Skin of body (tissue), 2 donors: ENCODE data around the gene CRABP1. TPM values are rescaled to one million over a fixed set of nuclear protein-coding genes. Genes with fewer than 3 reads are reported as not detected.

ENCODE experiments used
- DNase-seq: peaks from one replicate; lab custom pipeline; 2025; lab: John Stamatoyannopoulos, UW
- total RNA-seq: library from RNA; depleted of rRNA; stranded (reverse); fragments of >200 nt; gene quantifications from one replicate; pipeline ENCODE4 v1.2.3, GENCODE V29; 2014

Gene CRABP1
- total RNA-seq, 1 donor from 2014 or later = 9.0 TPM

DNA sequence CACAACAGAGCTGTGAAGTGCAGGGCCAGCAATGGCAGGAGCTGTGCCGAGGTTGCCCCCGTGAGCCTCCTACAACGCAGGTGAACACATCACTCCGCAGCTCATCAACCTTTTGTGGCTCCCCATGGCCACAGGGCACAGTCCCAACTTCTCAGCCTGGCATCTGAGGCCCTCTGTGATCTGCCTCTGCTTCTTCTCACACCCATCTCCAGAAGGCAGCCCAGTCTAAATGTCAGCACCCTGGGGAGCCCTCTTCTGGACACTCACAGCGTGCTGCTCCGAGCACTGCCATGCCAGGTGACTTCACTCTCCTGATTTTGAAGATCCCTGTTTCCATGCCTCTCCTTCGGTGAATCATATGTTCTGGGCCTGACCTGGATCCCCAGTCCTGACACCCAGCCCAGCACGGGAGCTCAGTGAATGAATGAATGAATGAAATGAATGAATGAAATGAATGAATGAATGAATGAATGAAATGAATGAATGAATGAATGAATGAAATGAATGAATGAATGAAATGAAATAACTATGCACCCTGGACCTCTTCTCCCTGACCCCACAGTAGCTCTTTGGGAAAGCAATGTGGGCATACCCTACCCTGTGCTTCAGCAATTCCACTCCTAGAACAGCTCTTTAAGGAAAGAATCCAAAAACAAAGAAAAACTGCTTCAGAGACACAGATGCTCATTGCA is 22.9 kb upstream of the CRABP1 start:
- DNase-seq = no peak

DNA sequence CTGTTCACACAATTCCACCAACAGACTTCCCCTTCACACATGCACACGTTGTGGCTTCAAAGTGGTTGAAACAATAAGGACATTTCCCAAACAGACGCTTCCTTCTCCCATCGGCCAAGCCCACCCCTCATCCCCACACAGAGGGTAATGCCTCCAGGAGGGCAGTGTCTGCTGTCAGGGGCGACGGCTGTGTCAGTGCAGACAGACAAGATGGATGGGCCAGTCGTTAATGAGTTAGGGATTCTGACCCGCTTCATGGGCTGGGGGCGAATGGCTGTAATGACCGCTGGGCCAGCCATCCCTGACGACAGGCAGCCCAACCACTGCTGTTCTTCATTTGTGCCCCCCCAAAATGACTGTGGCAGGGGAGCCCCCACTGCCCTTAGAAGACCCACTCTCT is 20.6 kb upstream of the CRABP1 start:
- no peak for DNase-seq

DNA sequence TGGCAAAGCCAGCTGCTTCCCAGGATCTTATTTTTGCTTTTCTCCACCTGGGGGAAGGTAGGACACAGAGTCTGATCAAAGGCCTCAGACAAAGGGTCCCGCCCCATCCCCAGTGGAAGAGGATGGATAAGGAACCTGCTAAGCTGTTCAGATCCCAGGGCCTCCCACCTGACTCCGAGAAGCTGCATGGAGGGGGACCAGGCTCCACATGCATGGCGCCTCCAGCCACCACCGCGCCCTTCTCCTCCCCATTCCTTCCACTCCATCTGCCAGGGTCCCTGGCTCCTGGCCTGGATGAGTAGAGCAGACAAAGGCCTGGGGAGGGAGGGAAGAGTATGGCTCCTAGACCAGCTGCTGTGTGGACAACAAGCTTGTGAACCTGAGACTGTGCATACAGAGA is 20.0 kb upstream of the CRABP1 start:
- DNase-seq = no peak

DNA sequence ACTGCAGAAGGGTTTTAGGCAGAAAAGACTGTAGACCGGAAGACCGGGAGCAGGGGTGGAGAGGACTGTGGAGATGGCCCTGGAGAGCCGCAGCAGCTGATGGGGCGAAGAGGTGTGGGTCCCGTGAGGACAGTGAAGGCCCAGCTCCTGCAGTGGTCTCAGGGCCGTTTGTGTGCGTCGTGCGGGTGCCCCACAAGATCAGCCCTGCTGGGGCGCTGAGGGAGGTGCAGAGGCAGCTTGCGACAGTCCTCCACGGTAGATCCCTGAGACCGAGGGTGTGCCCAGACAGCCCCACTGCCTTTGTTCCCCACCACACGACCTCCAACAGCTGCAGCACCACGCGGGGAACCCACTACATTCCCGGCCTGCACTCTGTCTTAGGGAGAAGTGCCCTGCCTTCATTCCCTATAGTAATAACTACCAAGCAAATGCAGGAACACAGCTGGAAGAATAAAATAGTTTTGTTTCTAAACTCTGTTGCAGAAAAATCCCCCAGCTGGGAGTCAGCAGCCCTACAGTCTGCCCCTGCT is 19.0 kb upstream of the CRABP1 start:
- no peak for DNase-seq

DNA sequence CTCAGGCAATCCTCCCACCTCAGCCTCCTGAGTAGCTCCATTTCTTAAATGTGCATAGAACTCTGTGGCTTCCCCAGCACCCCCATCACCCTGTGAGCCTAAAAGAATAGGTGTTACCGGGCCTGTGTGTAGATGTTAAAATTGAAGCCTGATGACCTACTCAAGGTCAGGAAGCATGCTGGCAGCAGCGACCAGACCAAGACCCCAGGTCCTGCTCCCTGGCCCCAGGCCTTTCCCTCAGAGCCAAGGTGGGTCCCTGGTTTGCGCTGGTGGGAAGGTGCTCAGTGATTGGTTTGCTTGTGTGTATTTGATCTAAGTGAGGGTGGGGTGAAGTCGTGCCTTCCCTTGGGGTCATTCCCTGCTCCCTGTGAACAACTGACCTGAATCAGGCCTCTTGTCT is 18.4 kb upstream of the CRABP1 start:
- no peak for DNase-seq

DNA sequence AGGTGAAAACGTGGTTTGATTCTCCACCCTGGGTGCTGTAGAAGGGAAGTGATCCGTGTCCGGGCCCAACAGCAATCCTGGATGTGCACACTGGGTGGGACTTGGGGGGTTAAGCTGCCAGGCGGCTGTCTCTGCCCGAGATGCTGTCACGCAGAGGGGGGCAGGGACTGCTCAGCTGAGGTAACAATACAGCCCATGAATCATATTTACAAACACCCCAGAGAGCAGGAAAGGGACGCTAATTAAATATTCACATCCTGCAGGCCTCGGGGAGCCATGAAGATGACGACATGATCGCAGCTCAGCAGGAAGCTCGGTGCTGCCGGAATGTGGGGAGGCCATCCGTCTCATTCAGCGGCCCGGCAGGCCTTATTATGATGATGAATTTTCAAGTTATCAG is 17.9 kb upstream of the CRABP1 start:
- DNase-seq = peak; percentile 72

DNA sequence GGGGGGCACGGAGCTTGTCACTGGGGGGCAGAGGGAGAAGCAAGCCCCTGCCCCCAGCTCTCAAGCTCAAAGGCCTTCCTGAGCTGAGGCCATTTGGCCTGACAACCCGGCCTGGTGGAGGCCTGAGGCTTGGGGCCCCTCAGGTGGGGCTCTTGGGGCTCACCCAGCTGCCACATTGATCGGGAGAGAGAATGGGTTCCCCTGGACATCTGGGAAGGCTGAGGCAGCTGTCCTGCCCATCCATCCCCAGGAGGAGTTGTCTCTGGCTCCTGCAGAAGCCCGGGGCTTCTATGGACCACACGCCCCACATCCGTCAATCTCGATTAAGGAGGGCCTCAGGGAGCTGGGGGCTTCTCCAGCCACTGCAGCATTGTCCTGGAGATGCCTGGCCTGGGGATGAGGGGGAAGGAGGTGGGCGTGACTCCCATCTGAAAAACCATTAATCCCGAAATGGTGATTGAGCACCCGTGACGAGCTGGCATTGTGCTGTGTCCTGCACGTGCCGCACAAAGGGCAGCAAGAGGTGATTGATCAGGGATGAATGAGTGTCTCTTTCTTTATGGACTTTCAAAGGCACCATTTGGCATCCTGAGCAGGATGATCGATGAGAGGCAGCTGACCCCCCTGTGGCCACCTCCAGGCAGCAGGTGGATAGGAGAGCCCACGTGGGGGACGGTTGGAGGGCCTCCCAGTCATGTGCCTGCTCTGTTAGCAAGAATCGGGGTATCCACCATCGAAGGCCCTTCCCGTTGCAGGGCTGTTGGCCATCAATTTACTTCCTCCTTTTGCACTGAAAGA is 17.2 kb upstream of the CRABP1 start:
- DNase-seq = no peak

DNA sequence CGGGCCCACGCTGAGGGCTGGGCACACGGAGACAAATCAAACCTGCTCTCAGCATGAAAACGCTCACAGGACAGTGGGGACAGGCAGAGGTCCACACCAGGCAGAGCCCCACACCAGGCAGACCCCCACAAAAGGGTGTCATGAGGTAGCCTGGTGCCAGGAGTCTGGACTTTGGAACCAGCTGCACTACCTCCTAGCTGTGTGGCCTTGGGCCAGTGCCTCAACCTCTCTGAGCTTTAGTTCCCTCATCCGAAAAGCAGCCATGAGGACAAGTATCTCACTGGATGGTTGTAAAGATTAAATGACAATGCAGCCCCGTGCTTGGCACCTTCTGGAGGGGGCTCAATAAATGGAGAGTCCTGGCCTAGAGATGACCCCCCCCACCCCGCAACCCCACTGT is 16.5 kb upstream of the CRABP1 start:
- no peak for DNase-seq

DNA sequence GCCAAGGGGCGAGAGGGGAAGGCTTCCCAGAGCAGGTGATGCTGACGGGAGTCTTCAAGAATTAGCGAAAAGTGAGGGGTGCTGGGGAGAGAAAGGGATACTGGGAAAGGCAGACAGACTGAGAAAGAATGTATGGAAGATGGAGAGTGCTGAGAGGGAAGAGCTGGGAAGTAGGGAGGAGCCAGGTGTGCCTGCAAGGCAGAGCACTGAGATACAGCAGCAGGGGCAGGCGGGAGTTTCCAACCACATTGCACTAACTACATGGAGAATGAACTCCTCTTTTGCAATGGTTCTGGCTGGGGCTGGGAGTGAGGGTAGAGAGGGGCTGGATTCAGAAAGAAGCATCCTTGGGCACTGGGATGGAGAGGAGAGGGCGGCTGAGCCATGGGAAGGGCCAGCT is 16.0 kb upstream of the CRABP1 start:
- no peak for DNase-seq

DNA sequence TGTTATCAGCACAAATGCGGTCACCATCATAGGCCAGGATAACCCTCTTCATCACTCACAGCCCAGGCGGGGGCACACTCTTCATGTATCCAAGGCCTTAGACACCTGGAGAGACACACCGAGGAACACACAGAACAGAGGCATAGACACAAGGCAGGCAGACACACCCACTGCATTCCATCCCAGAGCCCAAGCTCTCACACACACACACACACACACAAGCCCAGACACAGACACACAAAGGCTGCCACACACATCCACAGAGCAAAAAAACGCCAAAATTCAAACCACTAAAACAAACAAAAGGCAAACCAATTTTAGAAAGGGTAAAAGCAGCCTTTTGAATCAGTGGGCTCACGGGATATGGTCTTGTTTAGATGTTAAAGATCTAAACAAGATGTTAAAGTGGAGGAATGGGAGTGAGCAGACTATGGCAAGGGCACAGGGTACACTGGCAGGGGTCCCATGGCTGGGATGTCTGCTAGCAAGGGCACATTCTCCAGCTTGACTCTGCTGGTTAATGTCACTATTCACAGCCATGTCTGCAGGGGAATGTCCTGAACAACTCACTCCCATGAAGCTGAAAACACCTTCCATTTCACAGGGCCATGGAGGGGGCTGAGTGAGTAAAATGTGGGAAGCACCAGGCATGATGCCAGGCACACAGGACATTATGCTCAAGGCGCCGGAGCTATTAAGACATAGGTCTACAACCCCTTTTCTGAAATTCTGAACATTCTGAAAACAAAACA is 14.9 kb upstream of the CRABP1 start:
- DNase-seq = no peak

DNA sequence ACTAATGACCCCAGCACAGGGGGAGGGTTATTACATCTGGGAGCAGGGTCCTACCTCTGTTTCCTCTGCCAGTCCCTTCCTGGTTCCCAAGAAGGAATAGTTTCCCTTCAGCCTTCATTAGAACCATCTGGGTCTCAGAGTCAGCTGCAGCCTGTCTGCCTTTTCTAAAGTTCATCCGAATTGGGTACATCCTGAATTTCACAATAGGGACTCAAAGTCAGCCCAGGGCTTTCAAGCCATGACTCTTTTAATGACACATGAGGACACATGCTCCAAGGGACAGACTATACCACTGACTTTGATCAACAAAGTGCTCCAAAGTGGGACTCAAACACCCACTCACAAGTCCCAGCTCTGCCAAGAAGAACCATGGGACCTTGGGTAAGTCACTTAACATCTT is 12.7 kb upstream of the CRABP1 start:
- no peak for DNase-seq

DNA sequence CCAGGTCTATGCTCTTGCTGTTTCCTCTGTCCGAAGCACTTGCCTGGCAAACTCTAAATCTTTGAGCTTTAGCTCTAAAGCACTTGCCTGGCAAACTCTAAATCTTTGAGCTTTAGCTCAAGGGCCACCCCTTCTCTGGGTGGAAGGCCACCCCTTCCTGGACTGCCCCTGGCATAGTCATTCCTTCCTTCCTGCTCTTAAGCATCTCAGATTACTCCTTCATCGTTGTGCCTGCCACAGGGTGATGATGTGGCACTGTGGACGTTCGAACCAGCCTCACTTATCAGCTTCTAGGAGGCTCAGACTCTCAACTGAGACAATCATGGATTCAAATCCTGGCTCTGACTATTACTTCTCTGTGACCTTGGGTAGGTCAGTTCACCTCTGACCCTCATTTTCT is 10.5 kb upstream of the CRABP1 start:
- DNase-seq = no peak

DNA sequence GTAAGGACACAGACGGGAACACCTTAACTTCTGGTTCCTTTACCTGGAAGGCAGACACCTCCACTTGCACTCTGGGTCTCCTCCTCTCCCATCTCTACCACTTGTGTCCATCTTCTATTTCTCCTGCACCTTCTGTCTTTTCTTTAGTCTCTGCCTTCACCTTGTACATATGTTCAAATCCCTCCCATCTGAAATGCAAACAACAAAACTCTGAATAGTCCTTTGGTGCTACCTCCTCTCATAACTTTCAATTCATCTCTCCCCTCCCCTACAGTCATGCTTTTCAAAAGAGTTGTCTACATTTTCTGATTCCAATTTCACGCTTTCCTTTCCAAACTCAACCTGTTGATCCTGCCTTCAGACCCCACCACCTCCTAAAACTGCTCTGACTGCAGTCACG is 5.3 kb upstream of the CRABP1 start:
- DNase-seq = no peak

DNA sequence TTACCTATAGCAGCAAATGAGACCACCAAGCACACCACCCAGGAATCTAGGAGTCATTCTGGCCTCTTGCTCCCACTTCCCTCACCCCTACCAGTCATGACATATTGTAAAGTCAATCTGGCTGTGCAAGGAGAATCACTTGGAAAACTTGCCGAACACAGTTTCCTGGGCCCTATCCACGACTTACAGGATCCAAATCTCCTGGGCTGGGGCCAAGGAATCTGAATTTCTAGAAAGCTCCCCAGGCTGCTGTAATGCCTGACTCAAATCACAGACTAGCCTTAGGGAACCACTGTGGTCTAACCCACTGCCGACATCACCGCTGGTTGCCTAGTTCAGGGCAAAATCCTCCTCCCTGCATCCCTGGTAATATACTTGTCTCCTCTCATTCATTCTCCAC is 4.2 kb upstream of the CRABP1 start:
- DNase-seq = no peak

DNA sequence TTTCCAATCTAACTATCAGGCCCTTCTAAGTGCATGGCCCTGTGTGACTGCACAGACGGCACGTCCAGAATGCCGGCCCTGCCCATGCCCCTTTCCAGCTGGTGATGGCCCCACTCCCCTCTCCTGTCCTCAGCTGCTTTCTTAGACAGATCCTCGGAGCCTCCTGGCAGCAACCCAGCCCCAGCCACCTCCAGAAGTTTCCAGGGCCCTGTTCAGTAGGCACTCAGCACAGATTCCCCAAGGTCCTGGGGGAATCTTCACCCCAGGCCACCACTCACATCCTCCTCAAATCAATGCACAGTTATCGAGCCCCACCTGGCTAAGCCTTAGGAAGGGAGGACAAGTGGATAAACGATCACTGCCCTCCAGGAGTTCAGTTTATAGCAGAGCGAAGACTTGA is 1.4 kb upstream of the CRABP1 start:
- DNase-seq = no peak

DNA sequence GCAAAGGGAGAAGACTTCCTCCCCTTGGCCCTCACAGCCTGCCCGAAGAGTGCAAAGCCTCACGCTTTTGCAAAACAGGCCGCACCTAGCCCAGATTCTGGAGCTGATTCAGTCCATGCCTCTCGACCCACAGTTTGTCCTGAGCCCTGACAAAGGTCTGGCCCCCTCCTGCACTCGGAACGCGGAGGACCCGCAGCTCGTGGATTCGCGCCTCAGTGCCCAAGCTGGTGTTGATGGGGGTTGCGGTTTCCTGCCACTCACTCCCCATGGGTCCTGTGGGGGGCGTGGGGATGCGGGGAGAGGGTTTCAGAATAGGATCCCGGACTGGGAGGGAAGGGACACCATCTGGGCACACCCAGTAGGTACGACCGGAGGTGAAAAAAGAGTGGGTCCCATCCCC is 594 bp upstream of the CRABP1 start:
- no peak for DNase-seq

DNA sequence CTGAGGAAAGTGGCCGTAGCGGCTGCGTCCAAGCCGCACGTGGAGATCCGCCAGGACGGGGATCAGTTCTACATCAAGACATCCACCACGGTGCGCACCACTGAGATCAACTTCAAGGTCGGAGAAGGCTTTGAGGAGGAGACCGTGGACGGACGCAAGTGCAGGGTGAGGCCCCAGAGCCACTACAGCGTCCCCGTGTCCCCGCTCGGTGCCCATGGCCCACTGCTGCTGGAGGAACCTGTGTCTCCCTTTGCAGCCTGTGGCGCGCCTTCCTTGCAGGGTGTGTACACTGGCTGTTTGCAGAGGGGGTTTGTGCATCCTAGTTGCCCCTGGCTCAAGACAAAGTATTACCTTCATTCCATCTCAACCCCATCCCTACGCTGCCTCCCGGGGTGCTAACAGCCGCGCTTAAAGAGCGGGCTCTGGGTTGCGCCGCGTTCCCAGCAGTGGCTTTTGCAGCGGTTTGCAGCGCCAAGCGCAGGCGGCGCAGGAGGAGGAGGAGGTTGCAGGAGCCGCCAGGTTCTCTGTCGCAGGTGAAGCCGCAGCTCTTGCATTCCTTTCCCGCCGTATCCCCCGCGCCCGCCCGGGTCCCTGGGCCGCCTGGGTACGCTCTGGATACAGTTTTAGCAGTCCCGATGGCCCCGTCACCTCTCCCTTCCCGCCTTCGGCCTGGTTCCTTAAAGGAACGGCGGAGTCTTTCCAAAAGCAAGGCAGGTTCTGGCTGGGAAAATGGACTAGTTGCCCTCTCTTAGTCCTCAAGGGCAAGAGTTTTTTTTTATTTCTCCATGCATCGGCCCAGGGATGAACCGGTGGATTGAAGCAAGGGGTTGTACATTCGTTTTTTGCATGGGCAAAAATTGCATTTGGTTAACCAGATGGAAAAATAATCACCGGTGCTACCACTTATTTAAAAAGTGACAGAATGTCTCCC is 1.2 kb downstream of the CRABP1 start:
- no peak for DNase-seq

DNA sequence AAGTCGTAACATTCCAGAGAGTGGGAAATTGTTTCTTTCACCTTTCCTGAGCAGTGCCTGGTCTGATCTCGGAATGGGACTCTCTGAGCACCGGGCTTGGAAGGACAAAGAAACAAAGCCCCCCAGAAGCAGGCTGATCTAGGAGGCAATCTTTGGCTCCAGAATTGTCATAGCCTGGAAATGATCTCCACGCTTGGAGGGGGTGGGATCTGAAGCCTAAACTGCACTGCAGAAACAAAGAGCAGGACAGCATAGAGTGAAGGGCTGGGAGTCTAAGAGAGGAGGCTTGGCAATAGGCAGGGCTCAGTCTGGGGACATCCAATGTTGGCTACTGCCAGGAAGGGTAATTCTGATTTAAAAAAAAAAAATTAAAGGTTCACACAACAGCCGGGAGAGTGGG is 1.9 kb downstream of the CRABP1 start:
- DNase-seq = no peak

DNA sequence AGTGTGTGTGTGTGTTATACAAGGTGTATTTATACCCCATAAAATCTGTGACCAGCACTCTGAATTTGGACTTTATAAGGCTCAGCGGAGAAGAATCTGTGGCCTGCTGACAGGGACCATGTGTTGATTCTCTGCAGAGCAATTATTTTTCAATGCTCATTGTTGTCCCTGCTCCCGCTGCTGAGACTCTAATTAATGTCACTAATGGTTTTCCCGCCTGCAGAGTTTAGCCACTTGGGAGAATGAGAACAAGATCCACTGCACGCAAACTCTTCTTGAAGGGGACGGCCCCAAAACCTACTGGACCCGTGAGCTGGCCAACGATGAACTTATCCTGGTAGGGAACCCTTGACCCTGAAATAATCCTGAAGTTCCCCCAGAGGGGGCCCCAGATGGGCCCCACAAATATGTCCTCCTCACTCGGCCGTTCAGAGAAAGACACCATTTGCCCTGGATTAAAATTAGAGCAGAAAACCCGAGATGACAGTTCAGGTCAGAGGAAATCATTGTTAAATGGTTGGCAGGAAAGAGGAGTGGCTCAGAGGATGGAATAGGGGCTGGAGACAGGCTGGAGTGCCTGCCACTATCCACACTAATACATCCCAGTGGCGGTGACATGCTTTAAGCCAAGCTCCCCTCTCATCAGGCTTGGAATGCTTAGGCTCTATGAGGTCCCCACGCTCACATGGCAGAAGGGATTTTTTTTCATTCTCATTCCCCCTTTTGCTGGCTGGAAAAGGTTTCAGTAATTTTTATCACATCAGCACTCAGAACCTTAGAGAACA is 3.3 kb downstream of the CRABP1 start:
- no peak for DNase-seq

DNA sequence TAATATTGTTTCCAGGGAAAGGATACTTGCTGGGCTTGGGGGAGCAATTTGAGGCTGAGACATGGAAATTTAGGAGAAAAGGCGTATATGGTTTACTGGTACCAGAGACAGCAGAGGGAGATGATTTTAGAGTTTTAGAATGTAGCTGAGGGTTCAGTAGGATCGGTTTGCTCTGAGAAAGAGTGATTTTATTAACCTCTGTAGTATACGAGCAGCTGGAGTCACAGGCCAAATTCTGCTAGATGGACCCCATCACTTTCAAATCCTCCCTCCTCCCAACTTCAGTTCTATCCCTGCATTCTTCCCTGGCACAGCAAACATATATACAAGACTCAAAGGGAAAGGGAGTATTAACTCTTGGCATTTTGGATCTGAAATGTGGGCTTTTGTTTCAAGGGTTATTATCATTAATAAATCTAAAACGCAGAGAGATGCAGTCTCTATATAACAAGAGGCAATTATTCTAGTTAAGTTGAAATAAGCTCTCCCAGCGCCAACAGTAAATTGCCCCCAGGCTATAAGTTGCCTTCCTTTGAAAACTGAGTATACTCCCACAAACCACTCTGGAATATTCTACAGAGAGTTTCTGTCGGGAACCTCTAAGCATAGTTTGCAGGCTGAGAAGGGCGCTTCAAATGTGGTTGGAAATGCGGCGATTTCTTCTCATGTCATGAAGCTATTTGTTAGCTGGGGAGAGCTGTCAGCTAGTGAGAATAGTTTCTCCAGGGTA is 5.4 kb downstream of the CRABP1 start:
- peak; percentile 34 for DNase-seq
